ENCODE data around the gene RUBCNL. TPM values are rescaled to one million over a fixed set of nuclear protein-coding genes. Genes with fewer than 3 reads are reported as not detected.

RUBCNL gene
- total RNA-seq, 2 donors from 2014 or later: 25.6 to 29.1 TPM

DNA sequence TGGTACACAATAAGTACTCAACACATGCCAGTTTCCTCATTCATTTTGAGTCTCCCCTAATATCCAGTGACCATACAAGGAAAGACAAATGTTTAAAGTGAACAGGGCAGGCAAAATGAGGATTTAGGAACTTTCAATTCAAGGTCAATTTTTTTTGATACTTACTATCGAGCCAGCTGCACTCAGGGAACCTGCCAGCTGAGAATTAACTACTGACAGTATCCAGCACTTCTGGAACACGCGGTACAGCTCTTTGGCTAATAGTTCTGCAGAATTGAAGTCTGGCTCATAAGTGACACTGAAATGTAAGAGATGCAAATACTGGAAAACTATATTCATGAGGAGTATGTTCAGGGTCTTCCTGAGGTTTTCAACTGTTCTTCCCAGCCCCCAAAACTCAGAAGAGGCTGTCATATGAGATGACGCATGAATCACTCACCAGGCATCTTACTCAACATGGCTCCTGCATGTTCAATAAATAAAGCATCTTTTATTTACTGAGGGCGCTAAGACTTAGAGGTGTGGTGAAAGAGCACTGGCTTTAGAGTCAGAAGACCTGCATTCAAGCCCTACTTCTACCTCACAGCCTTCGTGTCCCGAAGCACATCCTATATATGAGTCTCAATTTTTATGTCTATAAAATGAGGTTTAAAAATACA, 25.6 kb downstream of the RUBCNL start:
- H3K4me1 ChIP-seq: no peaks in the 10 kb centered on the region
- no peaks in the 10 kb centered on the region for H3K36me3 ChIP-seq
- H3K27me3 ChIP-seq: no peaks in the 10 kb centered on the region
- no peak overlapping the region for H3K27ac ChIP-seq
- H3K9ac ChIP-seq (ENCODE audit: low read depth in 2 of 2, low read length in 2 of 2): no peak overlapping the region
- no peaks in the 10 kb centered on the region for H3K9me3 ChIP-seq
- H3K4me3 ChIP-seq: no peak overlapping the region
- TF ChIP-seq, protein P1, sequence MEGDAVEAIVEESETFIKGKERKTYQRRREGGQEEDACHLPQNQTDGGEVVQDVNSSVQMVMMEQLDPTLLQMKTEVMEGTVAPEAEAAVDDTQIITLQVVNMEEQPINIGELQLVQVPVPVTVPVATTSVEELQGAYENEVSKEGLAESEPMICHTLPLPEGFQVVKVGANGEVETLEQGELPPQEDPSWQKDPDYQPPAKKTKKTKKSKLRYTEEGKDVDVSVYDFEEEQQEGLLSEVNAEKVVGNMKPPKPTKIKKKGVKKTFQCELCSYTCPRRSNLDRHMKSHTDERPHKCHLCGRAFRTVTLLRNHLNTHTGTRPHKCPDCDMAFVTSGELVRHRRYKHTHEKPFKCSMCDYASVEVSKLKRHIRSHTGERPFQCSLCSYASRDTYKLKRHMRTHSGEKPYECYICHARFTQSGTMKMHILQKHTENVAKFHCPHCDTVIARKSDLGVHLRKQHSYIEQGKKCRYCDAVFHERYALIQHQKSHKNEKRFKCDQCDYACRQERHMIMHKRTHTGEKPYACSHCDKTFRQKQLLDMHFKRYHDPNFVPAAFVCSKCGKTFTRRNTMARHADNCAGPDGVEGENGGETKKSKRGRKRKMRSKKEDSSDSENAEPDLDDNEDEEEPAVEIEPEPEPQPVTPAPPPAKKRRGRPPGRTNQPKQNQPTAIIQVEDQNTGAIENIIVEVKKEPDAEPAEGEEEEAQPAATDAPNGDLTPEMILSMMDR (IDR thresholded peaks at IDR 0.05): no peak
- no peak for DNase-seq
- intact Hi-C loops (cut with DNase I): no loop called here

- no peak overlapping the region for H3K4me3 ChIP-seq
- DNase-seq: no peak
- no peaks in the 10 kb centered on the region for H3K4me1 ChIP-seq
- no peaks in the 10 kb centered on the region for H3K9me3 ChIP-seq
- intact Hi-C loops (cut with DNase I): no loop called here
- no peak overlapping the region for H3K9ac ChIP-seq (ENCODE audit: low read depth in 2 of 2, low read length in 2 of 2)
- no peak overlapping the region for H3K27ac ChIP-seq
- H3K27me3 ChIP-seq: no peaks in the 10 kb centered on the region
- TF ChIP-seq, protein P1 (IDR thresholded peaks at IDR 0.05): no peak
- H3K36me3 ChIP-seq: no peaks in the 10 kb centered on the region
Observed at GRCh38 chr13:46360604-46361003, 26.4 kb downstream of the RUBCNL start.

- peaks cover under 1% of the 10 kb centered on the region for H3K36me3 ChIP-seq
- no peak for DNase-seq
- no peaks in the 10 kb centered on the region for H3K9me3 ChIP-seq
- no peaks in the 10 kb centered on the region for H3K27me3 ChIP-seq
- H3K4me1 ChIP-seq: no peaks in the 10 kb centered on the region
- intact Hi-C loops (cut with DNase I): no loop called here
- no peak overlapping the region for H3K9ac ChIP-seq (ENCODE audit: low read depth in 2 of 2, low read length in 2 of 2)
- TF ChIP-seq, protein P1 (IDR thresholded peaks at IDR 0.05): no peak
- no peak overlapping the region for H3K27ac ChIP-seq
- no peak overlapping the region for H3K4me3 ChIP-seq
Observed at GRCh38 chr13:46359714-46360113, 27.3 kb downstream of the RUBCNL start.

- Histone ChIP-seq H3K27me3 (no peaks in the 10 kb centered on the region), H3K27ac (no peak overlapping the region), H3K9ac (ENCODE audit: low read depth in 2 of 2, low read length in 2 of 2) (no peak overlapping the region), H3K4me3 (no peak overlapping the region), H3K36me3 (peaks cover 4% of the 10 kb centered on the region), H3K9me3 (no peaks in the 10 kb centered on the region), H3K4me1 (no peaks in the 10 kb centered on the region)
- TF ChIP-seq, protein P1 (IDR thresholded peaks at IDR 0.05): no peak
- intact Hi-C loops (cut with DNase I): no loop called here
- DNase-seq: no peak
Observed at GRCh38 chr13:46355901-46356590, 31.0 kb downstream of the RUBCNL start.

GRCh38 chr13:46355088-46355468, 32.0 kb downstream of the RUBCNL start:
- Histone ChIP-seq H3K4me1 (no peaks in the 10 kb centered on the region), H3K36me3 (peaks cover 4% of the 10 kb centered on the region), H3K27ac (no peak overlapping the region), H3K9ac (ENCODE audit: low read depth in 2 of 2, low read length in 2 of 2) (no peak overlapping the region), H3K4me3 (no peak overlapping the region), H3K27me3 (no peaks in the 10 kb centered on the region), H3K9me3 (no peaks in the 10 kb centered on the region)
- intact Hi-C loops (cut with DNase I): no loop called here
- TF ChIP-seq, protein P1 (IDR thresholded peaks at IDR 0.05): no peak
- no peak for DNase-seq
